B cell (primary cell): ENCODE data around the gene FAM53B. TPM values are rescaled to one million over a fixed set of nuclear protein-coding genes. Genes with fewer than 3 reads are reported as not detected.

Source experiments
- ATAC-seq: fragments of 200-7000 bp; cut with Tn5 transposase; one replicate; pipeline ENCODE4 v1.10.0; 2021; ENCODE audit warnings: low read depth, mild to moderate bottlenecking, moderate number of reproducible peaks, moderate library complexity
- CTCF ChIA-PET: fragments of 350-600 bp; sonication (Branson Sonifier 250); formaldehyde crosslinking; loops from one replicate; lab custom pipeline; 2021; ENCODE audit warnings: antibody characterized with exemption, inconsistent platforms; lab: Charles Lee
- POLR2A ChIA-PET: fragments of 350-600 bp; sonication (Branson Sonifier 250); formaldehyde crosslinking; loops from one replicate; lab custom pipeline; 2021; ENCODE audit warnings: antibody characterized with exemption; lab: Charles Lee
- DNase-seq: peaks from one replicate; pipeline ENCODE4 v3.0.0; 2013
- H2AFZ ChIP-seq: 2 replicates; pipeline ENCODE4 v1.6.1; 2012; ENCODE audit warnings: mild to moderate bottlenecking, low read depth, low read length; ENCODE audit not compliant: insufficient read depth, poor library complexity, severe bottlenecking
- H3K27ac ChIP-seq, 2 donors: 1 replicate in 1 of 2; 2 replicates in 1 of 2; pipeline ENCODE4 v1.5.1; 2012 to 2013; ENCODE audit warnings: low read length in 2 of 2, mild to moderate bottlenecking in 2 of 2, moderate library complexity in 1 of 2
- H3K27me3 ChIP-seq, 4 experiments: fragments of 200-600 bp in 1 of 4; sonication (generic) in 1 of 4; replicated peaks in 1 of 4; 1 replicate in 2 of 4; 2 replicates in 2 of 4; pipeline versions ENCODE4 v1.6.1 to v1.7.0; 2013 to 2016; ENCODE audit warnings: low read length in 3 of 4, mild to moderate bottlenecking in 2 of 4, mixed read lengths in 1 of 4, moderate library complexity in 1 of 4; ENCODE audit not compliant: insufficient read depth in 4 of 4, control insufficient read depth in 3 of 4; ENCODE audit errors: control extremely low read depth in 1 of 4
- H3K36me3 ChIP-seq, 2 experiments: replicated peaks in 1 of 2; 1 replicate in 1 of 2; 2 replicates in 1 of 2; pipeline versions ENCODE4 v1.6.1 to v1.7.1; 2013; ENCODE audit warnings: low read length in 1 of 2; ENCODE audit not compliant: insufficient read depth in 2 of 2, control insufficient read depth in 1 of 2; ENCODE audit errors: control extremely low read depth in 1 of 2, extremely low read depth in 1 of 2
- H3K4me1 ChIP-seq, 2 donors: fragments of 200-600 bp in 1 of 2; sonication (generic) in 1 of 2; 1 replicate in 1 of 2; 2 replicates in 1 of 2; pipeline versions ENCODE4 v1.5.1 to v1.6.1; 2013 to 2017; ENCODE audit warnings: low read length in 2 of 2; ENCODE audit not compliant: control insufficient read depth in 2 of 2, insufficient read depth in 2 of 2
- H3K4me2 ChIP-seq: replicated peaks from 2 replicates; pipeline ENCODE3; 2012; ENCODE audit warnings: mild to moderate bottlenecking, low read depth, low read length; ENCODE audit not compliant: poor library complexity, severe bottlenecking
- H3K4me3 ChIP-seq, 5 experiments: fragments of 200-600 bp in 1 of 5; sonication (generic) in 1 of 5; 1 replicate in 3 of 5; 2 replicates in 2 of 5; pipeline versions ENCODE4 v1.5.1 to v1.7.0; 2011 to 2016; ENCODE audit warnings: low read length in 4 of 5, mild to moderate bottlenecking in 4 of 5, low read depth in 2 of 5, control low read depth in 1 of 5, moderate library complexity in 1 of 5; ENCODE audit not compliant: insufficient read depth in 1 of 5; ENCODE audit errors: control extremely low read depth in 1 of 5, extremely low read depth in 1 of 5
- H3K79me2 ChIP-seq: fragments of 200-600 bp; sonication (generic); one replicate; pipeline ENCODE4 v1.6.0; 2016; ENCODE audit warnings: low read length; ENCODE audit not compliant: control insufficient read depth, insufficient read depth
- H3K9ac ChIP-seq: fragments of 200-600 bp; sonication (generic); 2 replicates; pipeline ENCODE4 v1.6.1; 2017; ENCODE audit warnings: mild to moderate bottlenecking, low read length, moderate library complexity
- H3K9me3 ChIP-seq, 3 donors: one replicate each; pipeline versions ENCODE4 v1.6.1 to v1.7.1; 2013; ENCODE audit warnings: low read length in 2 of 3; ENCODE audit not compliant: control insufficient read depth in 2 of 3, insufficient read depth in 1 of 3; ENCODE audit errors: control extremely low read depth in 1 of 3
- H4K20me1 ChIP-seq: 2 replicates; pipeline ENCODE4 v1.6.0; 2012; ENCODE audit warnings: mild to moderate bottlenecking, low read length; ENCODE audit not compliant: insufficient read depth, control insufficient read depth, poor library complexity, severe bottlenecking
- H3K27ac Mint-ChIP-seq: one replicate; pipeline ENCODE4 v1.8.0; 2021; ENCODE audit warnings: mixed read lengths
- H3K27me3 Mint-ChIP-seq: one replicate; pipeline ENCODE4 v1.8.0; 2021; ENCODE audit warnings: mixed read lengths
- H3K4me1 Mint-ChIP-seq: one replicate; pipeline ENCODE4 v1.8.0; 2021; ENCODE audit warnings: mixed read lengths
- H3K4me3 Mint-ChIP-seq: one replicate; pipeline ENCODE4 v1.8.0; 2021; ENCODE audit warnings: mixed read lengths
- H3K9me3 Mint-ChIP-seq: one replicate; pipeline ENCODE4 v1.8.0; 2022; ENCODE audit warnings: mixed read lengths; ENCODE audit not compliant: insufficient read depth
- EZH2 ChIP-seq: IDR thresholded peaks from 2 replicates; pipeline ENCODE4 v1.6.1; 2012; ENCODE audit warnings: borderline replicate concordance, low read depth, mild to moderate bottlenecking, moderate library complexity, low read length; ENCODE audit not compliant: insufficient read depth, poor library complexity, severe bottlenecking
- WGBS: methylation state at CpG from one replicate; pipeline ENCODE4 v1.1.5; 2013; ENCODE audit warnings: missing lambda C conversion rate; ENCODE audit not compliant: insufficient coverage; 5-methylcytosine and 5-hydroxymethylcytosine counted together
- intact Hi-C: fragments of 100-400 bp; cut with micrococcal nuclease; formaldehyde crosslinking; loops from one replicate; pipeline ENCODE4 v1.10.0; 2022
- polyA plus RNA-seq: library from polyadenylated mRNA; depleted of rRNA; stranded (reverse); fragments of >200 nt; gene quantifications from 2 replicates; pipeline ENCODE4 v1.2.3, GENCODE V29; 2012
- total RNA-seq, 2 donors: library from RNA; stranded (reverse); fragments of 120-200 nt in 1 of 2; gene quantifications; 1 replicate in 1 of 2; 2 replicates in 1 of 2; pipeline versions ENCODE4 v1.2.3 to v1.2.4, GENCODE V29; 2013 to 2022
- TF ChIP-seq, protein P1 (sequence below): fragments of 200-600 bp; IDR thresholded peaks from one replicate; pipeline ENCODE4 v1.8.0; 2022; ENCODE audit warnings: antibody characterized with exemption, mild to moderate bottlenecking

The FAM53B gene
- total and polyA plus RNA-seq, 2 donors (not counting 1 experiment from before 2014, with no cell fraction given), result 51.2 to 186 TPM

- H3K36me3 ChIP-seq, result peaks cover 4 to 70% of the 10 kb centered on the region in 2 experiments
- H4K20me1 ChIP-seq, result peaks cover 86% of the 10 kb centered on the region
- TF ChIP-seq, protein P1, sequence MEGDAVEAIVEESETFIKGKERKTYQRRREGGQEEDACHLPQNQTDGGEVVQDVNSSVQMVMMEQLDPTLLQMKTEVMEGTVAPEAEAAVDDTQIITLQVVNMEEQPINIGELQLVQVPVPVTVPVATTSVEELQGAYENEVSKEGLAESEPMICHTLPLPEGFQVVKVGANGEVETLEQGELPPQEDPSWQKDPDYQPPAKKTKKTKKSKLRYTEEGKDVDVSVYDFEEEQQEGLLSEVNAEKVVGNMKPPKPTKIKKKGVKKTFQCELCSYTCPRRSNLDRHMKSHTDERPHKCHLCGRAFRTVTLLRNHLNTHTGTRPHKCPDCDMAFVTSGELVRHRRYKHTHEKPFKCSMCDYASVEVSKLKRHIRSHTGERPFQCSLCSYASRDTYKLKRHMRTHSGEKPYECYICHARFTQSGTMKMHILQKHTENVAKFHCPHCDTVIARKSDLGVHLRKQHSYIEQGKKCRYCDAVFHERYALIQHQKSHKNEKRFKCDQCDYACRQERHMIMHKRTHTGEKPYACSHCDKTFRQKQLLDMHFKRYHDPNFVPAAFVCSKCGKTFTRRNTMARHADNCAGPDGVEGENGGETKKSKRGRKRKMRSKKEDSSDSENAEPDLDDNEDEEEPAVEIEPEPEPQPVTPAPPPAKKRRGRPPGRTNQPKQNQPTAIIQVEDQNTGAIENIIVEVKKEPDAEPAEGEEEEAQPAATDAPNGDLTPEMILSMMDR, result no peak
- no peak for TF ChIP-seq EZH2
- no peak overlapping the region for H3K9ac ChIP-seq
- H3K27me3 ChIP-seq, result no peaks in the 10 kb centered on the region
- H3K79me2 ChIP-seq, result peaks cover 96% of the 10 kb centered on the region
- ATAC-seq, result no peak
- H3K4me2 ChIP-seq, result no peak overlapping the region
- H3K9me3 Mint-ChIP-seq, result no peaks in the 10 kb centered on the region
- ChIA-PET POLR2A (no interaction called here), CTCF (no interaction called here)
- WGBS, result 98% methylated on average over 7 of the region's 7 CpGs
- peaks cover 89% of the 10 kb centered on the region for H3K4me1 Mint-ChIP-seq
- H3K4me3 ChIP-seq, result no peak overlapping the region
- no peak overlapping the region for H2AFZ ChIP-seq
- H3K27ac Mint-ChIP-seq, result peak overlapping the region; percentile 83
- no peaks in the 10 kb centered on the region for H3K27me3 Mint-ChIP-seq
- no peaks in the 10 kb centered on the region for H3K9me3 ChIP-seq
- H3K4me3 Mint-ChIP-seq, result no peak overlapping the region
- peak overlapping the region in 1 of 2 donors; percentile 92 for H3K27ac ChIP-seq
- H3K4me1 ChIP-seq, result peaks cover 86 to 94% of the 10 kb centered on the region in 2 donors
- intact Hi-C loops, result no loop called here
- DNase-seq, result no peak
These were observed 88.1 kb downstream of the FAM53B start for GRCh38 chr10:124656113-124656490.

DNA sequence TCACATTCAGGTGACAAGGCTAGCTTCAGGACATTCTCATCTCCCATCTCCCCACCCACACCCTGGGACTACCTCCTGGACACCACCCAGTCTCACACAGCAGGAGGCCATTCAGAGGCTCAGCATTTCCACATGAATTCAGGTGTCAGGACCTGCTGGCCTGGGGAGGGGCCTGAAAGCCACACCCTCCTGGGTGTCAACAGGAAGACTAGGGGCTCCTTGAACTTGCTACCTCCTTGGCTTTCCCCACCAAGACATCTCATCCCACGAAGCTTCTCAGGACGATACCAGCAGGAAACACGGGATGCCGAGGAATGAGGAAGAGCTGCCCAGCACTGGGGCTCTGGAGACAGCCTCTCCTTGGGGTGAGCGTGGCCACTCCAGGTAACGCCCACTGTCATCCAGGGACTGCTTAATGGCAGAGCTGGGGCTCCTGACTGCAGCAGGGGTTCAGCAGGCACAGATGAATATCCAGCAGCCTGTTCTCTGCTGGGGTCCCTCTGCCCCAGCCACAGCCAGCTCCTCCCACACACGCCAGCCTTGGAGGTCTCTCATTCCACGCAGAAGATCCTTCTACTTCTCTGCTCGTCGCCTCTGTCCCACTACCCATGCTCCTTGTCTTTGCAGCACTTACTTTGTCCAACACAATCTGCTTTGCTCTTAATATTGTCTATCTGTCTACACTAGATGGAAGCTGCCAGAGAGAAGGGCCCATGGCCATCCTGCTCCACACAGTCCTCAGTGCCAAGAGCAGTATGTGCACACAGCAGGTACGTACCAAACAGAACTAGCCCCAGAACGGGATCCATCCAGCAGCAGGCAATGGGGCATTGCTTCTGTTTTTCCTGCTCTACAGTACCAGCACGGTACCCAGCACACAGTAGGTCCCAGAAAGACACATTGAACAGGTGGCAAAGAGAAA lies 88.7 kb downstream of the FAM53B start:
- no peak for TF ChIP-seq EZH2
- TF ChIP-seq, protein P1, result no peak
- Histone ChIP-seq H3K9me3 (no peaks in the 10 kb centered on the region), H3K4me1 (peaks cover 88 to 95% of the 10 kb centered on the region in 2 donors), H2AFZ (no peak overlapping the region), H3K36me3 (peaks cover 4 to 67% of the 10 kb centered on the region in 2 experiments), H3K4me3 (no peak overlapping the region), H3K27ac (peak overlapping the region; percentile 41 to 92), H3K79me2 (peaks cover 96% of the 10 kb centered on the region), H3K27me3 (no peaks in the 10 kb centered on the region), H3K4me2 (peak overlapping the region; percentile 18), H4K20me1 (peaks cover 86% of the 10 kb centered on the region), H3K9ac (no peak overlapping the region)
- ChIA-PET POLR2A (no interaction called here), CTCF (interaction anchor here (1.1 to 2.8 kb wide), 5 partner anchors 15 to 86 kb away, joined by 3 to 12 read pairs (median 4); no protein-coding TSS in a partner anchor)
- no peak for ATAC-seq
- Mint-ChIP-seq H3K27me3 (no peaks in the 10 kb centered on the region), H3K4me1 (peaks cover 91% of the 10 kb centered on the region), H3K4me3 (no peak overlapping the region), H3K27ac (peak overlapping the region; percentile 92), H3K9me3 (no peaks in the 10 kb centered on the region)
- intact Hi-C loops, result no loop called here
- WGBS, result 93% methylated on average over 13 of the region's 13 CpGs
- DNase-seq, result no peak
